ENCODE measurements around the gene EVA1C.

GRCh38 chr21:32377506-32377905 lies 35.0 kb upstream of the EVA1C start:
- no peak for TF ChIP-seq CTCF (IDR thresholded peaks at IDR 0.05)
- TF ChIP-seq POLR2A (IDR thresholded peaks at IDR 0.05) = no peak

Data from lower leg skin (tissue), 3 donors.